ENCODE measurements around the gene RDH5. TPM values are rescaled to one million over a fixed set of nuclear protein-coding genes. Genes with fewer than 3 reads are reported as not detected.
A peak's percentile ranks its signal among the peaks of the same experiment; 100 is the strongest.

RDH5 gene
- total RNA-seq, 3 donors from 2014 or later (not counting 1 experiment from before 2014, with no cell fraction given), result 9.6 to 19.0 (median 10.1) TPM

- intact Hi-C loops (cut with micrococcal nuclease), result no loop called here
- Histone ChIP-seq H3K9me3 (ENCODE audit: control insufficient read depth, insufficient read depth, low read length) (no peaks in the 10 kb centered on the region), H3K4me3 (ENCODE audit: low read length) (no peak overlapping the region), H3K36me3 (ENCODE audit: control insufficient read depth, insufficient read depth, low read length) (no peaks in the 10 kb centered on the region), H3K27me3 (ENCODE audit: control insufficient read depth, insufficient read depth, low read length) (peaks cover 3% of the 10 kb centered on the region), H3K27ac (ENCODE audit: low read length) (no peak overlapping the region), H3K4me1 (ENCODE audit: control insufficient read depth, insufficient read depth, low read length) (peaks cover 14% of the 10 kb centered on the region)
- 13% methylated on average over 17 of the region's 17 CpGs for WGBS (ENCODE audit: insufficient coverage)
- ATAC-seq (peak in 1 of 3 donors; percentile 48), DNase-seq (peak in 1 of 2 donors; percentile 13)
- Mint-ChIP-seq H3K27ac (no peak overlapping the region), H3K27me3 (ENCODE audit: low read depth in 2 of 2) (peaks cover 21% of the 10 kb centered on the region in 2 donors), H3K4me3 (no peak overlapping the region), H3K36me3 (no peaks in the 10 kb centered on the region), H3K9me3 (no peaks in the 10 kb centered on the region), H3K4me1 (peaks cover 0 to 11% of the 10 kb centered on the region in 2 donors)
- TF ChIP-seq, protein P1, sequence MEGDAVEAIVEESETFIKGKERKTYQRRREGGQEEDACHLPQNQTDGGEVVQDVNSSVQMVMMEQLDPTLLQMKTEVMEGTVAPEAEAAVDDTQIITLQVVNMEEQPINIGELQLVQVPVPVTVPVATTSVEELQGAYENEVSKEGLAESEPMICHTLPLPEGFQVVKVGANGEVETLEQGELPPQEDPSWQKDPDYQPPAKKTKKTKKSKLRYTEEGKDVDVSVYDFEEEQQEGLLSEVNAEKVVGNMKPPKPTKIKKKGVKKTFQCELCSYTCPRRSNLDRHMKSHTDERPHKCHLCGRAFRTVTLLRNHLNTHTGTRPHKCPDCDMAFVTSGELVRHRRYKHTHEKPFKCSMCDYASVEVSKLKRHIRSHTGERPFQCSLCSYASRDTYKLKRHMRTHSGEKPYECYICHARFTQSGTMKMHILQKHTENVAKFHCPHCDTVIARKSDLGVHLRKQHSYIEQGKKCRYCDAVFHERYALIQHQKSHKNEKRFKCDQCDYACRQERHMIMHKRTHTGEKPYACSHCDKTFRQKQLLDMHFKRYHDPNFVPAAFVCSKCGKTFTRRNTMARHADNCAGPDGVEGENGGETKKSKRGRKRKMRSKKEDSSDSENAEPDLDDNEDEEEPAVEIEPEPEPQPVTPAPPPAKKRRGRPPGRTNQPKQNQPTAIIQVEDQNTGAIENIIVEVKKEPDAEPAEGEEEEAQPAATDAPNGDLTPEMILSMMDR (IDR thresholded peaks at IDR 0.05), result no peak
Observed at GRCh38 chr12:55681142-55682077, 38.8 kb upstream of the RDH5 start.

GRCh38 chr12:55682087-55682796 lies 38.0 kb upstream of the RDH5 start:
- ATAC-seq (no peak), DNase-seq (no peak)
- 72% methylated on average over 9 of the region's 13 CpGs for WGBS (ENCODE audit: insufficient coverage)
- TF ChIP-seq, protein P1 (IDR thresholded peaks at IDR 0.05), result no peak
- Histone ChIP-seq H3K27me3 (ENCODE audit: control insufficient read depth, insufficient read depth, low read length) (peaks cover 3% of the 10 kb centered on the region), H3K27ac (ENCODE audit: low read length) (no peak overlapping the region), H3K4me1 (ENCODE audit: control insufficient read depth, insufficient read depth, low read length) (peaks cover 14% of the 10 kb centered on the region), H3K4me3 (ENCODE audit: low read length) (no peak overlapping the region), H3K9me3 (ENCODE audit: control insufficient read depth, insufficient read depth, low read length) (no peaks in the 10 kb centered on the region), H3K36me3 (ENCODE audit: control insufficient read depth, insufficient read depth, low read length) (no peaks in the 10 kb centered on the region)
- Mint-ChIP-seq H3K36me3 (no peaks in the 10 kb centered on the region), H3K4me1 (peaks cover 0 to 11% of the 10 kb centered on the region in 2 donors), H3K9me3 (no peaks in the 10 kb centered on the region), H3K4me3 (no peak overlapping the region), H3K27me3 (ENCODE audit: low read depth in 2 of 2) (peaks cover 21% of the 10 kb centered on the region in 2 donors), H3K27ac (no peak overlapping the region)
- intact Hi-C loops (cut with micrococcal nuclease), result no loop called here

DNA sequence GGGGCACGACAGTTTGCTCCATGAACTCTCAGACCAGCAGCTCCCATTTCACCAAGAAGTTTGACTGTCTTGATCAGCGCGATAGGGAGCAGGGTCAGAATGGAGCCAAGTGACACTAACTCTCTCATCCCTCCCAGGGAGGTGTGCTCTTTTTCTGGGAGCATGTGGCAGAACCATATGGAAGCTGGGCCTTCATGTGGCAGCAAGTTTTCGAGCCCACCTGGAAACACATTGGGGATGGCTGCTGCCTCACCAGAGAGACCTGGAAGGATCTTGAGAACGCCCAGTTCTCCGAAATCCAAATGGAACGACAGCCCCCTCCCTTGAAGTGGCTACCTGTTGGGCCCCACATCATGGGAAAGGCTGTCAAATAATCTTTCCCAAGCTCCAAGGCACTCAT lies 36.5 kb upstream of the RDH5 start:
- H3K36me3 ChIP-seq (ENCODE audit: control insufficient read depth, insufficient read depth, low read length), result no peaks in the 10 kb centered on the region
- TF ChIP-seq, protein P1 (IDR thresholded peaks at IDR 0.05), result no peak
- H3K36me3 Mint-ChIP-seq, result no peaks in the 10 kb centered on the region
- no peak overlapping the region for H3K27ac Mint-ChIP-seq
- H3K4me3 Mint-ChIP-seq, result no peak overlapping the region
- peaks cover 3% of the 10 kb centered on the region for H3K27me3 ChIP-seq (ENCODE audit: control insufficient read depth, insufficient read depth, low read length)
- peaks cover 22% of the 10 kb centered on the region for H3K4me1 ChIP-seq (ENCODE audit: control insufficient read depth, insufficient read depth, low read length)
- H3K9me3 Mint-ChIP-seq, result no peaks in the 10 kb centered on the region
- H3K27me3 Mint-ChIP-seq (ENCODE audit: low read depth in 2 of 2), result peaks cover 21% of the 10 kb centered on the region in 2 donors
- H3K4me3 ChIP-seq (ENCODE audit: low read length), result no peak overlapping the region
- H3K4me1 Mint-ChIP-seq, result peaks cover 0 to 17% of the 10 kb centered on the region in 2 donors
- intact Hi-C loops (cut with micrococcal nuclease), result no loop called here
- no peak for DNase-seq
- no peaks in the 10 kb centered on the region for H3K9me3 ChIP-seq (ENCODE audit: control insufficient read depth, insufficient read depth, low read length)
- no peak overlapping the region for H3K27ac ChIP-seq (ENCODE audit: low read length)
- WGBS (ENCODE audit: insufficient coverage), result 94% methylated on average over 7 of the region's 7 CpGs
- ATAC-seq, result no peak
